Measurements from ENCODE around the gene PLCB1.

PLCB1 gene

DNA sequence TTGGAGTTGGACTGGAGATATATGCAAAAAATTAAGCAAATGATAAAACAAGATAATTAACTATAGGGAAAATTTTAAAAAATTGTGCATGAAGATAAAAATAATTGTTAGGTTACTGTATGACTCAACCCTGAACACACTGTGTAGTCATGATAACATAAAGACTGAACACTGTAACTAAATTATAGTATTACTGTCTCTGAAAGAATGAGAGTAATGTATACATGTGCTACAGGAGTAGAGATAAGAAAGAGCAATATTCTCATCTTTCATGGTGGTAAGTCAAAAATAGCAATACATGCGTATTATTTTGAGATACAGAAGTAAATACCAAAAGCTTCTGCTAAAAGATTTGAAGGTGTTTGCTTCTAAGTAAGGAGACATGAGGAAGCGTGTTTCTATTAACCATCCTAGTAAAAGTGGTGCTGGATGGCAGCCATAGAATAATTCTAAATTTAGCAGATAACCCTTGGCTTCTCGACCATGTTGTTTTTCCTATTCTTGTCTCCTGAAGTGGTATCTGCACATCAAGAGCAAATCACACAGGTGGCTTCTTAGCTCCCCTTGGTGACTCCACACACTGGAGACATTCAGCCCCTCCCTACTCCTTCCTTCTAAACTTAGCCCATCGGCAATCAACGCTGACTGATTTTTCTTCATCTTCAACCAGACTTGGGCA is 546.2 kb downstream of the PLCB1 start:
- no peak for DNase-seq

DNA sequence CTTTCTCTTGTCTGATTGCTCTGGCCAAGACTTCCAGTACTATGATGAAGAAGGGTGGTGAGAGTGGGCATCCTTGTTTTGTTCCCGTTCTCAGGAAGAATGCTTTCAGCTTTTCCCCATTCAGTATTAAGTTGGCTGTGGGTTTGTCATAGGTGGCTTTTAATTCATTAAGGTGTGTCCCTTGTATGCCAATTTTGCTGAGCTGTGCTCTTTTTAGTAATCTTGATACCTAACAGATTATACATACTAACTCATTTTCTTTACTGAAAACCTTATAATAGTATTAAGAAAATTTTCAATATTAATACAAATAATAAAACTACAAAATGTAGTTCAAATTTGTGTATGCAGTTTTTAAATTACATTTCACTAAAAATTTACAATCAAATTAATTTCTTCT is 557.3 kb downstream of the PLCB1 start:
- DNase-seq = no peak

DNA sequence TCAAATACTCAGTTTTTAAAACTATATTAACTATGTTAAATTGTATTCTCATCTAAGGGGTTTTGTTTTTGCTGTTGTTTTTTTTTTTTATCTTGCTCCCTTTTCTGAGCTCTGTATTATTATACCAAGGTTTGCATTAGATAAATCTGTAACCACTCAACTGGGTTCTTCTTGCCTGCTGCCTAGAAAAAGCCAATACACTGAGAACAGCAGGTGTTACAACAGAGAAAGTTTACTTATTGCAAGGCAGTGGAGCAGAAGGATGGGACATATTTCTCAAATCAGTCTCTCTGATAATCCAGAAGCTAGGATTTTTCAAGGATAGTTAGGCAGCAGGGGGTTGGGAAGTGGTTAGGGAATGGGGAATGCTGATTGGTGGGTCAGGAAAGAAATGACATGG is 558.0 kb downstream of the PLCB1 start:
- no peak for DNase-seq

DNA sequence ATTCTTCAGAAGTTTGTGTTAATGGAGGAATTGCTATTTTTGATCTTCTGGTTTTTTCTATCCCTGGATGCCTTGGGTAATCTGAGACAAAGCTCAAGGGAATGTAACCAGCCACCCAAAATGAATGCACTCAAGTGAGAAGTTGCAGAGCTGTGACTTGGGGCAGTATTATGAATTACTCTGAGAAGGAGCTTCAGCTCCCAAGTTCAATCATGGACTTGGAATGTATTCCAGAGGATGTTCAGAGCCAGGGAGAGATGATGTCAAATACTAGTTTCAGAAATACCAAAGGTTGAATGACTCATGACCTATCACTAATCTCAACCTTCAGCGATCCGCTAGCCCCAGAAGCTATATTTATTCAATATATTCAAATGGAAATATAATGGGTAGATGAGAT is 561.6 kb downstream of the PLCB1 start:
- DNase-seq = peak; percentile 20

DNA sequence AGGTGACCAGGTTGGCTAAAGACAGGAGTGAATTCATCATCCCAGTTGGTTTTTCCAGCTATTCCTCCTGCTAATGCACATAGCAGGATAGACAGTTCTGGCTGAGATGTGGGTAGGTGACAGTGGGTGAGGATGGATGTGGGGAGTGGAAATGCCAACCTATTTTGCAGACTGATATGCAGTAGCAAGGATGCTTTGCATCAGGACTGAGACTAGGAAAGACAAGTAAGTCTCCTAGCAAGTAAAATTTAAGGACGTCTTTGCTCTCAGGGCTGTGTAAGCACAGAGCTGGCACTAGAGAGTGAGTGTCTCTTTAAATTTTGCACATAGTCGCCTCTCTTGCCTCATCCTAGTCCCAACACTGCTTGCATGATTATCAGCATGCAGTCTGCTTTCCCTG is 568.7 kb downstream of the PLCB1 start:
- no peak for DNase-seq

DNA sequence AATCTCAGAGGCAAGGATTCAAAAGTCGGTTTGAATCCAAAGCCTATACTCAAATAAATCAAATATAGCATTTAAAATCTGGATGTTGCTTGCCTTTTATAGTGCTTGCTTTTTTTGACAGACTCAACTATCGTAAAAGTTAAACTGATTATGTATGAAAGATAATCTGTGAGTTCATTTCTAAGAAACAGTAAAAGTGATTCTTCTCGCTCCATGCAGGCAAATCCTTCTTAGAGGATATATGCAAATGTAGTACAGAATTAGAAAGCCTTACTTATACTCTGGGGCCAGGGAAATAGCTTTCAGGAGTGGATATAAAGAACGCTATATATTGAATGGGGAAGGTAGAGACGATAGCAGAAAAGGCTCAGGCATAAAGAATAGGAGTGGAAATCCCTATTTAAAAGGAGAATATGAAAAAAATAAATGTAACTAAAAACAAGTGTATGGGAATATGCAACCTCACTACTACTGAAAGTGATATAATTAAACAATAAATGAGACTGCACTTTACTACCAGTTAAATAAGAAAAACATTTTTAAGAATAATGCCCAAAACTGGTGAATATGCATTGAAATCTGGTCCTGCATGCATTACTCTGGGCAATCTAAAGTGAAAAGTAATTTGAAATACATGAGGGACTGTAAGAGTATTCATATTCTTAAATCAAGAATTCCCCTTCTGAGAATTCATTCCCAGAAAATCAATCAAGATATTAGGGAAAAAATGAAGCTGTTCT is 575.1 kb downstream of the PLCB1 start:
- no peak for DNase-seq

DNA sequence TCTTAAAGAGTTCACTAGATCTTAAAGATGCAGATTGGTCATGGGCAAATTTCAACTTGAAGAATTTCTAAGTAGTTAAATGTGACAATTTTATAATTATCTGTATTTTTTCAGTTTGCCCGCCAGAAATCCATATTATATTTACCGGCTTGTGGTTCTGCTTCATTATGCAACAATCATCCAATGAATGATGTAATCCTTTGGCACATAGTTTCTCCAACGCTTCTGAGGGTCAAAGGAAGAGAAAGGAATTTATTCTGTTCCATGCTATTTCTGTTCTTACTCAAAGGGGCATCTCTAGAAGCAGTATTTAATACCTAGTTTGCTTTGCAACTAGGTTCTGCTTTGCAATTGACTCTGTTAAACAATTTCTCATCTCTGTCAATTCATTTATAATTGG is 577.6 kb downstream of the PLCB1 start:
- no peak for DNase-seq

DNA sequence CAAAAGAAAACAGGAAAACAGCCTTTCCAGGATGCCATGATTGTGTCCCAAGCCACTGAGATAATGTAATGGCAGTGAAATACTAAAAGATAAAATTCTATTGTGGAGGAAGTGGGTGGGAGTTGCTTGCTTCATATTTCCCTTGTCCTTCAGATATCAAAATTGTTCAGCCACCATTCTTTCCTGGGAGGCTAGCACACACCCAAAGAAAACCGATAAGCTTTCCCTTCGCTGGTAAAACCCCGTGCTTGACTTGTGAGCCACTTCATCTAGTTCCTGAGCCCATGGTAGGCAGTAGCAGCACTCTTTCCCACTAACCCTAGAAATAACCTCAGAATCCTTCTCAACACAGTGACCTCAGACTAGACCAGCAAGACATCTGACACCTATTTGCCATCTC is 579.4 kb downstream of the PLCB1 start:
- DNase-seq = no peak

DNA sequence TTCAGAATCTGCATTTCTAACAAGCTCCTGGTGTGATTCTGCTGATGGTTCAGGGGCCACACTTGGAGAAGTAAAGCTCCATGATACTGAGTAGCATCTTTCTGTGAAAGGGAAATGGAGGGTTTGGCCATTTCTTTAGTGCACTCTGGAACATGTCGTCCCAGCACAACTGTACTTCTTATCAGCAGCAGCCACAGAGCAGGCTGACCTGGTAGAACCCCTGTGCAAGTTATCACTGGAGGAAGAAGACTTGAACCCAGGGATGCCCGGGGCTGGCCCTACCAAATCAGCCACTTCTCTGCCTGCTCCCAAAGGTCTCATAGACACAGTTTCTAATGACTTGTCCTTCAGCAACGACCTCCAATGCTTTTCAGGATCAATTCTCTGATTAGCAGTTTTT is 582.1 kb downstream of the PLCB1 start:
- no peak for DNase-seq

DNA sequence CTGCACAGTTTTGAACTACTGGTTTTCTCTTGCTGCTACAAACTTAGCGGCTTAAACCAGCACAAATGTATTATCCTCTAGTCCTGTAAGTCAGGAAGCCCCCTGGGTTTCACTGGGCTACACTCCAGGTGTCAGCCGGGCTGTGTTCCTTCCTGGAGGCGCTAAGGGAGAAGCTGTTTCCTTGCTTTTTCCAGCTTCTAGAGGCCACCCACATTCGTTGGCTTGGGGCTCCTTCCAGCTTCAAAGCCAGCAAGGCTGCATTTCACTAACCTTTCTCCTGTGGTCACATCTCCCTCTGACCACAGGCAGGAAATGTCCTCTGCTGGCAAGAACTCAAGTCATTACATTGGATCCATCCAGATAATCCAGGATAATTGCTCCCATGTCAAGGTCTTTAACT is 586.2 kb downstream of the PLCB1 start:
- DNase-seq = no peak

DNA sequence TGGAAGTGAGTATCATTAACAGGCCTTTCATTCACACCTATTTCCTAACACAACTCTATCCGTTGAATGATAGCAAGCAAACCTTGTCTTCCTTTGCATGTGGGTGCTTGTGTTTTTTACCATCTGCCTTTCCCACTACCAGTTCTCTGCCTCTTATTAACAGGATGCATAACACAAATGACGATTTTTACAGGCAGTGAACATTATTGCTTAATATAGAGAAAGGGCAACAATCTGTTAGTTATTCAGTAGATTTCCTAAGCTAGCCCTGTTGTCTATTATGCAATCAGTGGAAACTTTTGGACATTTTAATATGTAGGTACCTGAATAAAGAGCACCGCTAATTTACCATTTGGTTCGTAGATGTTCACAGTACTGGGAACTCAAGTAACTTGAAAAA is 588.0 kb downstream of the PLCB1 start:
- DNase-seq = peak; percentile 89

DNA sequence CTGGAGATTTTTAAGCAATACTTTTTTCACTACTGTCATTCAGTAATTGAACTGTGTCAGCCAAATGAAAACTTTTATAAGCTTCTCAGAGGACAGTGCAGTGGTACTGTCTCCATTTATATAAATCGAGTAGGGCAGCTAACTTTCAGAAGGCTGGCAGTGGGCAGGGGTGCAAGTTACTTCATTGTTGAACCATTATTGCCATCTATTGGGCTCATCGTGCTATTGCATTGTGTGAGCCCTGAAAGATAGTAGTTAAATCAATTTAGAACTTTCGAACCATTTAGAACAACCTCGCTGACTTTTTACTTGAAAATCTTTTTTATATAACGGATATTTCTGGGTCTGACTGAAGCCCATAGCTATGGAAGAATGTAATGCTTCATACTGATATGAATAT is 589.0 kb downstream of the PLCB1 start:
- DNase-seq = peak; percentile 78

DNA sequence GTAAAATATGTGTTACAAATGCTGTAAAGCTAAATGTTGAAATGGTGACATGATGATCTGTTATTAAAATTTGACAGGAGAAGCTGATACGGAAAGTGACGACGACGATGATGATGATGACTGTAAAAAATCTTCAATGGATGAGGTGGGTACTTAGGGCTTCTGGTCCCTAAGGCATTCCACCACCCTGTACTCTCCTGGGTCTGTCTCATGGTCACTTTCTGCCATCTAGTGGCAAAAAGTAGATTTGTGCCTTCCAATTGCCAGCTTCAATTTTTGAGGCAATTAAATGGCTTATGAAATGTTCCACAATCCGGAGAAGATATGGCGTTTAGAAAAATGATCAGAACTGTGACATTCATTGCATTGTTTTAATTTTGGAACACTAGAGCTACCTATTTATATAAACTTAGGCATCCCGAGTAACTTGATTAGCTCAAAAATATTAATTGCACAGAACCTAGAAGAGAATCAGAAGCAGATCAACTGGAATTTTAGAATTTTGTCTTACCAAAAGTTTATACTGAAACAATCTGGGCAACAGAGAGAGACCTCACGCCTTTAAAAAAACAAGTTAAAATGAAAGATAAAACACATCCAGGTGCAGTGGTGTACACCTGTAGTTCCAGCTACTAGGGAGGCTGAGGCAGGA is 590.3 kb downstream of the PLCB1 start:
- DNase-seq = peak; percentile 84

DNA sequence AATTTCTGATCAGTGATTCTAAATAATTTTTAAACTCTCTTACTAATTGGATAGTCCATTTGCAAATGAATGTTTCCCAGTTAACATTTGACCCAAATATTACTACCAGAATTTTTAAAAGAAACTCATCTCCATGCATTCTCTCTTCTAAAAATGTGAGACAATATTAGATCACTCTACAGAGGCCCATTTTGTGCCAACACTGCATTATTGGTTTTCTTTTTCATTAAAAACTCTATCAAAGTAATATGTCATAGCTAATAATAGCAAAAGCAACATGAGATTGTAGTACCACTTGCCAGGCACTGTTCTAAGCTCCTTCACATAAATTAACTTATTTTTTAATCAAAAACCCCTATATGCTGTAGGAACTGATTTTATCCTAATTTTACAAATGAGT is 591.2 kb downstream of the PLCB1 start:
- no peak for DNase-seq

DNA sequence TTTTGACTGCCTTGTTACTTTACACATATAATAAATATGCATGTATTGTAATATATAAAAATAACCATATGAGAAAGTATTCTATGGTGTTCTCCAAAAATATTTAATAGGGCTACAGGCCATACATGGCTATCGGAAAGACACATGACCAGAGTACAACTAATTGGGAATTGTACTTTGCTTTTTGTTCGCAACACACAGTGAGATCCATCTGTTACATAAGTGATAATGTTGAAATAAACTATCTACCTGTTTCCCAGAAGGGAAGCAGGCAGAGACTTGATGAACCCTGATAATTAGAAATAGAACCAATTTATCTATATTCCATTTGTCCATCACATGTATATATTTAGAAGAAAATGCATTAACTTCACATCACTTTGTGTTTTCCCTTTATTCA is 592.8 kb downstream of the PLCB1 start:
- no peak for DNase-seq

DNA sequence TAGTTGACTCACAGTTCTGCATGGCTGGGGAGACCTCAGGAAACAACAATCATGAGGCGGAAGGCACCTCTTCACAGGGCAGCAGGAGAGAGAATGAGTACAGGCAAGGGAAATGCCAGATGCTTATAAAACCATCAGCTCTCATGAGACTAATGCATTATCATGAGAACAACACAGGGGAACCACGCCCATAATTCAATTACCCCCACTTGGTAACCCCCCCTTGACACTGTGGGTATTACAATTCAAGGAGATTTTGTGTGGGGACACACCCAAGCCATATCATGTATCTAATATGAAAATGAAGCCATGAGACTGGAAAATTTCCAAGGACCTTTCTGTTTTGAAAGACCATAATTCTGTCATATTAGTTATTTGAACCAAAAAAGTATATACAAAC is 594.4 kb downstream of the PLCB1 start:
- DNase-seq = peak; percentile 57

DNA sequence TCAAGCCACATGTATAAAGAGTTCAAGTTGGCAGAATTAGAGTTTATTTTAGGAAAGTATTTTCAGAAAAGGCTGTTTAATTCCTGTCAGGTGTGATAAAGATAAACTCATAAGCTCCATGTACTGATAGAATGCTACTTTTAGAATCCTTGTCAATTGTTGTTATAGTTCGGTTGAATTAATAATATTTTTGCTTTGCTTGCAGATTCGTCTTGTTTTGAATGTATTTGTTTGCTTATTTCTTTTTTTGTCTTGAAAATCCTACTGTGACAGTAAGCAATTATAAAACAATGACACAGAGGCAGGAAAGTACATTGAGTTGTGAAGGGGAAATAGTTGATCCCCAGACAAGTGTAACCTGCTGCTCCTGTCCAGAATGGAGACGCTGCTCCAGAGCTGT is 602.9 kb downstream of the PLCB1 start:
- no peak for DNase-seq

DNA sequence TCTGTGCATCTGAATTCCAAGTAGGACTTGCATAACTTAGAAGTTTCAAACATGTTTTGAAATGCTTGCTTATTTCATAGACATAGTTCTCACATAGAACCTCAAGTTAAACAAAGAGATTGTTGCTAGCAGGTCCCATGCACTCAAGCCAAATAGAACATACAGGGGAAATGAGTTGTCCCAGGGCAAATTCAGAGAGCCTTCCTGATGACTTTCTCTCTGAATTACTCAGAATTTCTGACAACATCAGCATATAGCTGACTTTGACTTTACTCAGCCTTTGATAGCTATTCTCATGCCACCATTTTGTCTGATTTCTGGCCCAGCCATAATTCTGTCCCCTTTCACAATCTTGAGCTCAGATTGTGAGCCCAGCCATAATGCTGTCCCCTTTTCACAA is 603.6 kb downstream of the PLCB1 start:
- DNase-seq = no peak

DNA sequence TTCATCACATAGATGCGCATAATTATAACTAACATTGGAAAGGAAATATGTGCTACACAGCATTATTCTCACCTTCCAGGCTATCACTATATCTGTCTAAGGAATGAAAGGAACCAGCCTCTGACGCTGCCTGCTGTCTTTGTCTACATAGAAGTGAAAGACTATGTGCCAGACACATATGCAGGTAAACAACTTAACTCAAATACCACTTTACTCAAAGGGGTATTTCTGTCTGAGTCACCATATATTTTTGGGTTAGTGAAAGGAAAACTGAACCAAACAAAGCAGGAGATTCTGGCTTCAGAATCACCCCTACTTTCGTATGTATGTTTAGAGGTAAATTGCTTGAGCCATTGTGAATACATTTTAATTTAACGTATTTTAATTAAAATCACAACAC is 608.2 kb downstream of the PLCB1 start:
- no peak for DNase-seq

DNA sequence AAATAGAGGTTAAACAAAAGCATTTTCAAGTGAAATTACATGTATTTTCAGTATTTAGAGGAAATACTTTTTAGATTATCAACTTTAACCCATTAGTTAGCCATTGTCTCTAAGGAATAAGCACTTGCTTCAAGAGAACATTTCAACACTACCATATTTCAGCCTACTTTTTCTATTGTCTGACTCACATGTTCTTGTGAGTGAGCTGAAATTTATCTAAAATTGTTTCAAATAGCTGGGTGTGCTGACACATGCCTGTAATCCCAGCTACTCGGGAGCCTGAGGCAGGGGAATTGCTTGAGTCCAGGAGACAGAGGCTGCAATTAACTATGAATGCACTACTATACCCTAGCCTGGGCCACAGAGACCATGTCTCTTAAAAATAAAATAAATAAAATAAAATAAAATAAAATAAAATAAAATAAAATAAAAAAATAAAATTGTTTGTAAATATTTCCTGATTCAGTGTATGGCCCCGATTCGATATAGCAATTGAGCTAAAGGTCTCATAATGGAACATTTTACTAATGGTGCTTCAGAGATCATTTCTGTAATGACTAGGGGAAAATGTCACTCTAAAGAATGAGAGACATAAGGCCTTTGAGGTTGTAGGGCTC is 612.3 kb downstream of the PLCB1 start:
- DNase-seq = no peak

DNA sequence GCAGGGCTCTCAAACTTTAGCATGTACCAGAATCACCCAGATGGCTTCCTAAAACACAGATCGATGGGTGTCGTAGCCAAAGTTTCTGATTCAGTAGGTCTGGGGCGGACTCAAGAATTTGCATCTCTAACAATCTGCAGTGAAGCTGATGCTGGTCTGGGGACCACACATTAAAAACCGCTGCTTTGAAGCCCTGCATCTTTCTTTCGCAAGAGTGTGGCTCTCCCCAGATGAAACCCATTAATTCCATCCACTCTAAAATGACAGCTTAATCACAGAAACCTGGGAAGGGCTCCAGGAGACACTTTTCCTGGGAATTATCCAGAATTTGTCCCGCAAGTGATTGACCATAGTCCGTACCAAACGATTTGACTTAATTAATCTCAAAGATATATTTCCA is 617.0 kb downstream of the PLCB1 start:
- no peak for DNase-seq

DNA sequence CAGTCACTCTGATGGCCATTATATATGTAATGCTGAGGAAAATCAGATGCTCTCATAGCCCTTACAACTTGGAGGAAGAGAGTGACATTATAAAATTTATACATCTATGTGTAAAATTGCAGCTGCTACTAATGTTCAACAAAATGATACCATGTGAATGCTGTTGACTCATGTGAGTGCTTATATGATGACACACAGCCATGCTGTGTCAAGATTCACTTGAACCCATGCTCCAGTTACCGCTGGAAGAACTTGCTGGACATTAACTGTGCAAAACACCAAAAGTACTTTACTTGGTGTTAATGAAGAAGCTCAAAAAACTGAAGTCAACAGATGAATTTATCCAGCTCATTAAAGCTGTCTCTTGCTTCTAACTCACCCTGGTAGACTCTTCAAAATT is 617.9 kb downstream of the PLCB1 start:
- no peak for DNase-seq

DNA sequence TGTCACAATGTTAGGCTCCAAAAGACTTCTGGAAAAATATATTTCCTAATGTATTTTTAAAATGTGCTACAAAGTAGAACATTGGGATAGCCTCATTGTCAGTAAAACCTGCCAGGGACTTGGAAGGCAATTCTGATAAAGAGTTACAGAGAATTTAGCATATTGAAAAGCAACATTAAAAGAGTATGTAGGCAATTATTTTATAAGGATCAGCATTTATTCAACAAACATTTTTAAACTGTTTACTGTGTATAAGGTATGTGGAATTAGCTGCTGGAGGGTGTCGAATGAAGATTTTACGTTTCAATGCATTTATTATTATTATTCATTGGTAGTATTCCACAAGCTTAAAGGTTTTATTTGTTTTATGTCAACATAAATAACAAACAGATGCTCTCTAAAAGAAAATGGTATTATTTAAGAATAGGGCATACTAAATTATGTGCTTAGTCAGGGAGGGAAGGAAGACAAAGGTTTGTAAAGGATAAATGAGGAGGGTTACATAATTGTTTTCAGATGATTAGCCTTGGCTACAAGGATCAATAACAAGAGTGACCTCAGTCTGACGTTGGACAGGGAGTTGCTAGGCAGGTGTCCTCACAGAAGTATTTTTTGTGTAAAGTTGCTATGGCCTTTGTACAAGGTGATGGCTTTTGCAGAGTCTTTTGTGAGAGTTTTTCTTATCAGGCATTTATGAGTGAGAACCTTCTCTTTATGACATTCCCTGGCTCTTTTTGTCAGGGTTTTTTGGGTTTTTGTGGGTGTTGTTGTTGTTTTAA is 623.5 kb downstream of the PLCB1 start:
- DNase-seq = no peak

All from NCI-H2171 treated with DMSO at 0.1 percent for 48 hours (cell line).